Stimulated activated CD8-positive, alpha-beta memory T cell treated with anti-CD3 and anti-CD28 coated beads, Interleukin-7, amount 100 ng/mL, for 48 hours (primary cell): Measurements from ENCODE around the gene CEACAM19.
A peak's percentile ranks its signal among the peaks of the same experiment; 100 is the strongest.

Source experiments
- DNase-seq, 2 donors: peaks; one replicate each; pipeline ENCODE4 v3.0.0-alpha.2; 2020; ENCODE audit warnings: low read depth in 1 of 2; ENCODE audit errors: extremely low read depth in 1 of 2

Gene CEACAM19

GRCh38 chr19:44644402-44645016, 26.8 kb upstream of the CEACAM19 start:
- no peak for DNase-seq

- DNase-seq = no peak
Measured at GRCh38 chr19:44645407-44646048, 25.8 kb upstream of the CEACAM19 start.

GRCh38 chr19:44646049-44646416, 25.2 kb upstream of the CEACAM19 start:
- no peak for DNase-seq

GRCh38 chr19:44647144-44647543, 24.1 kb upstream of the CEACAM19 start:
- DNase-seq = no peak

- no peak for DNase-seq
Measured at GRCh38 chr19:44648631-44649251, 22.5 kb upstream of the CEACAM19 start.

GRCh38 chr19:44649578-44650145, 21.6 kb upstream of the CEACAM19 start:
- no peak for DNase-seq

- DNase-seq = no peak
Measured at GRCh38 chr19:44653343-44653742, 17.9 kb upstream of the CEACAM19 start.

- DNase-seq = peak; percentile 43 to 65
Measured at GRCh38 chr19:44653977-44654774, 17.1 kb upstream of the CEACAM19 start.

GRCh38 chr19:44657211-44657921, 13.9 kb upstream of the CEACAM19 start:
- peak; percentile 36 to 55 for DNase-seq

GRCh38 chr19:44658069-44658733, 13.1 kb upstream of the CEACAM19 start:
- no peak for DNase-seq

GRCh38 chr19:44660081-44660480, 11.2 kb upstream of the CEACAM19 start:
- no peak for DNase-seq

- no peak for DNase-seq
Measured at GRCh38 chr19:44661205-44661604, 10.1 kb upstream of the CEACAM19 start.

- DNase-seq = no peak
Measured at GRCh38 chr19:44661904-44662303, 9.4 kb upstream of the CEACAM19 start.

GRCh38 chr19:44662691-44663385, 8.4 kb upstream of the CEACAM19 start:
- no peak for DNase-seq

- no peak for DNase-seq
Measured at GRCh38 chr19:44663996-44664395, 7.3 kb upstream of the CEACAM19 start.

- no peak for DNase-seq
Measured at GRCh38 chr19:44664976-44665375, 6.3 kb upstream of the CEACAM19 start.

GRCh38 chr19:44666852-44667556, 4.3 kb upstream of the CEACAM19 start:
- no peak for DNase-seq

GRCh38 chr19:44668985-44669764, 2.1 kb upstream of the CEACAM19 start:
- DNase-seq = no peak
